Choroid plexus epithelial cell (primary cell): ENCODE data around the gene GIPC3.

ENCODE experiments used
- DNase-seq: peaks from one replicate; pipeline ENCODE4 v3.0.0-alpha.2; 2010; ENCODE audit warnings: low read depth
- H3K4me3 ChIP-seq: 2 replicates; pipeline ENCODE4 v1.5.1; 2011; ENCODE audit warnings: low read depth, mild to moderate bottlenecking, control low read depth, low read length, moderate library complexity
- CTCF ChIP-seq: conservative IDR thresholded peaks from 2 replicates; pipeline ENCODE4 v1.5.1; 2011; ENCODE audit warnings: low read depth, mild to moderate bottlenecking, control low read depth, inconsistent platforms, low read length, moderate library complexity

The GIPC3 gene

GRCh38 chr19:3601021-3601420 lies 15.7 kb downstream of the GIPC3 start:
- TF ChIP-seq CTCF: no peak
- DNase-seq: no peak
- H3K4me3 ChIP-seq: no peak overlapping the region

- no peak for TF ChIP-seq CTCF
- H3K4me3 ChIP-seq: no peak overlapping the region
- DNase-seq: no peak
These were observed 18.0 kb downstream of the GIPC3 start for GRCh38 chr19:3603121-3603811.

GRCh38 chr19:3604227-3604986 lies 19.1 kb downstream of the GIPC3 start:
- no peak for DNase-seq
- H3K4me3 ChIP-seq: no peak overlapping the region
- no peak for TF ChIP-seq CTCF

- no peak for TF ChIP-seq CTCF
- no peak for DNase-seq
- peak overlapping the region; percentile 20 for H3K4me3 ChIP-seq
These were observed 19.7 kb downstream of the GIPC3 start for GRCh38 chr19:3604987-3605343.

- DNase-seq: no peak
- no peak for TF ChIP-seq CTCF
- peak overlapping the region; percentile 68 for H3K4me3 ChIP-seq
These were observed 20.1 kb downstream of the GIPC3 start for GRCh38 chr19:3605361-3605760.

GRCh38 chr19:3605770-3606169 lies 20.5 kb downstream of the GIPC3 start:
- DNase-seq: no peak
- TF ChIP-seq CTCF: no peak
- H3K4me3 ChIP-seq: peak overlapping the region; percentile 68

GRCh38 chr19:3606174-3606689 lies 21.0 kb downstream of the GIPC3 start:
- no peak for TF ChIP-seq CTCF
- no peak for DNase-seq
- H3K4me3 ChIP-seq: peak overlapping the region; percentile 68
